CMK (cell line): ENCODE data around the gene FAM156A.
"Not testable (repeated sequence)": the region's sequence is repeated elsewhere in the genome, so short reads cannot be mapped to it uniquely, and the experiment has no call there.

ENCODE experiments used
- DNase-seq: peaks from one replicate; pipeline ENCODE4 v3.0.0-alpha.2; 2010; ENCODE audit warnings: low read depth

The FAM156A gene

GRCh38 chrX:52905531-52905930 lies 52.8 kb downstream of the FAM156A start:
- DNase-seq = not testable (repeated sequence)
